HepG2 (cell line): ENCODE measurements around the gene SECTM1. TPM values are rescaled to one million over a fixed set of nuclear protein-coding genes. Genes with fewer than 3 reads are reported as not detected.

Experiments used
- ATAC-seq: fragments of 200-7000 bp; cut with Tn5 transposase; 3 replicates; pipeline ENCODE4 v1.9.1; 2020; ENCODE audit warnings: mild to moderate bottlenecking, moderate library complexity
- BruUV-seq: library from RNA; stranded (reverse); fragments of 400-500 nt; replicated peaks from 2 replicates; lab custom pipeline; 2021; lab: Mats Ljungman, UMichigan
- CTCF ChIA-PET: fragments of 300-600 bp; formaldehyde crosslinking; extraction: SDS; loops from one replicate; lab custom pipeline; 2021; ENCODE audit warnings: low total read pairs, inconsistent platforms, low intra/inter-chr PET ratio; lab: Yijun Ruan, JAX
- POLR2A ChIA-PET: fragments of 350-600 bp; sonication (Branson Sonifier 250); formaldehyde crosslinking; loops from one replicate; lab custom pipeline; 2020; ENCODE audit warnings: antibody characterized with exemption, inconsistent platforms; lab: Yijun Ruan, JAX
- DNase-seq: peaks from one replicate; pipeline ENCODE4 v3.0.0-alpha.2; 2015; ENCODE audit warnings: low spot score
- FAIRE-seq: peaks from 3 replicates; lab custom pipeline; 2011; peaks lifted over from hg19 to GRCh38; lab: Jason Lieb, UNC
- H2AFZ ChIP-seq: one replicate; pipeline ENCODE4 v1.6.1; 2011; ENCODE audit warnings: low read length, inconsistent platforms
- H3K27ac ChIP-seq: fragments of 300-600 bp; 3 replicates; pipeline ENCODE4 v1.8.0; 2011; ENCODE audit warnings: mixed run types, mild to moderate bottlenecking, mixed read lengths, low read length, inconsistent platforms; ENCODE audit not compliant: insufficient read depth; ENCODE audit errors: extremely low read length
- H3K27me3 ChIP-seq, 2 experiments: fragments of 200-600 bp in 1 of 2; 2 replicates in 1 of 2; 3 replicates in 1 of 2; pipeline versions ENCODE4 v1.6.0 to v1.8.0; 2011; ENCODE audit warnings: low read length in 2 of 2, mild to moderate bottlenecking in 2 of 2, moderate library complexity in 2 of 2, inconsistent platforms in 1 of 2; ENCODE audit not compliant: insufficient read depth in 2 of 2, control insufficient read depth in 1 of 2
- H3K36me3 ChIP-seq, 2 experiments: fragments of 200-600 bp in 1 of 2; replicated peaks in 1 of 2; 2 replicates in 1 of 2; 3 replicates in 1 of 2; pipeline versions ENCODE4 v1.5.1 to v1.8.0; 2011; ENCODE audit warnings: low read length in 2 of 2, inconsistent platforms in 1 of 2; ENCODE audit not compliant: insufficient read depth in 2 of 2, control insufficient read depth in 1 of 2
- H3K4me1 ChIP-seq: 2 replicates; pipeline ENCODE4 v1.5.1; 2012; ENCODE audit warnings: low read length, inconsistent platforms; ENCODE audit not compliant: insufficient read depth
- H3K4me2 ChIP-seq: 2 replicates; pipeline ENCODE4 v1.6.0; 2011; ENCODE audit warnings: low read depth, low read length, inconsistent platforms
- H3K4me3 ChIP-seq, 3 experiments: fragments of 200-600 bp in 1 of 3; sonication (generic), shearing (Covaris generic) in 1 of 3; replicated peaks in 1 of 3; 2 replicates each; pipeline ENCODE4 v1.5.1; 2011 to 2016; ENCODE audit warnings: low read length in 3 of 3, inconsistent platforms in 2 of 3, low read depth in 2 of 3, mild to moderate bottlenecking in 2 of 3, control low read depth in 1 of 3, mixed read lengths in 1 of 3; ENCODE audit not compliant: insufficient read depth in 1 of 3
- H3K79me2 ChIP-seq: one replicate; pipeline ENCODE4 v1.6.1; 2011; ENCODE audit warnings: low read length, inconsistent platforms; ENCODE audit not compliant: insufficient read depth
- H3K9ac ChIP-seq: 2 replicates; pipeline ENCODE4 v1.6.0; 2011; ENCODE audit warnings: mild to moderate bottlenecking, low read depth, low read length, inconsistent platforms; ENCODE audit not compliant: insufficient read depth
- H3K9me3 ChIP-seq: 2 replicates; pipeline ENCODE4 v1.5.1; 2012; ENCODE audit warnings: mild to moderate bottlenecking, low read length
- H4K20me1 ChIP-seq: 2 replicates; pipeline ENCODE4 v1.6.0; 2011; ENCODE audit warnings: inconsistent platforms, mild to moderate bottlenecking, low read length, moderate library complexity; ENCODE audit not compliant: insufficient read depth
- ATF7 ChIP-seq, 2 experiments: fragments of 450-650 bp in 1 of 2; sonication (generic) in 1 of 2; formaldehyde crosslinking in 1 of 2; IDR thresholded peaks; 2 replicates each; pipeline versions ENCODE4 v1.4.0 to v1.6.1; 2016 to 2020; ENCODE audit warnings: antibody characterized with exemption in 1 of 2, mild to moderate bottlenecking in 1 of 2, missing genetic modification reagents in 1 of 2
- CBFB ChIP-seq: sonication (generic); formaldehyde crosslinking; IDR thresholded peaks from 2 replicates; pipeline ENCODE4 v1.4.0; 2020; ENCODE audit warnings: missing genetic modification reagents
- ETV5 ChIP-seq: IDR thresholded peaks from 2 replicates; pipeline ENCODE4 v1.6.1; 2018; ENCODE audit warnings: missing biosample characterization, missing genetic modification reagents, inconsistent platforms, borderline replicate concordance
- GATA4 ChIP-seq: sonication (generic); IDR thresholded peaks from 2 replicates; pipeline ENCODE4 v1.6.1; 2016; ENCODE audit warnings: antibody characterized with exemption, low read depth, borderline replicate concordance
- GPN1 ChIP-seq: sonication (generic); formaldehyde crosslinking; IDR thresholded peaks from 2 replicates; pipeline ENCODE4 v1.5.1; 2020; ENCODE audit warnings: missing genetic modification reagents, borderline replicate concordance
- PHF20 ChIP-seq: sonication (generic); formaldehyde crosslinking; IDR thresholded peaks from 2 replicates; pipeline ENCODE4 v1.5.0; 2020; ENCODE audit warnings: mild to moderate bottlenecking, missing genetic modification reagents
- SRY ChIP-seq: sonication (generic); formaldehyde crosslinking; IDR thresholded peaks from 2 replicates; pipeline ENCODE4 v1.8.0; 2022; ENCODE audit warnings: mild to moderate bottlenecking, missing genetic modification reagents
- ZFAT ChIP-seq: sonication (generic); formaldehyde crosslinking; conservative IDR thresholded peaks from 2 replicates; pipeline ENCODE4 v1.8.1; 2023; ENCODE audit warnings: missing genetic modification reagents, inconsistent platforms
- ZMAT3 ChIP-seq: sonication (generic); formaldehyde crosslinking; conservative IDR thresholded peaks from 2 replicates; pipeline ENCODE4 v1.7.0; 2021; ENCODE audit warnings: missing genetic modification reagents
- ZNF180 ChIP-seq: sonication (generic); formaldehyde crosslinking; IDR thresholded peaks from 2 replicates; pipeline ENCODE4 v1.4.0; 2020; ENCODE audit warnings: low read depth, missing genetic modification reagents, borderline replicate concordance
- ZNF547 ChIP-seq: sonication (generic); formaldehyde crosslinking; IDR thresholded peaks from 2 replicates; pipeline ENCODE4 v1.5.1; 2020; ENCODE audit warnings: mild to moderate bottlenecking, missing genetic modification reagents
- ZNF746 ChIP-seq: sonication (generic); formaldehyde crosslinking; IDR thresholded peaks from 2 replicates; pipeline ENCODE4 v1.8.0; 2022; ENCODE audit warnings: mild to moderate bottlenecking, missing genetic modification reagents
- WGBS: methylation state at CpG from one replicate; pipeline ENCODE4 v1.1.6; 2017; ENCODE audit warnings: low lambda C conversion rate; 5-methylcytosine and 5-hydroxymethylcytosine counted together
- in situ Hi-C: cut with HindIII; loops from 2 replicates; pipeline ENCODE4 v1.10.0; 2017; ENCODE audit warnings: low pct_unique_long_range_greater_than_20kb; ENCODE audit not compliant: extremely low pct_ligation_motif_present
- intact Hi-C: fragments of 100-400 bp; cut with micrococcal nuclease; formaldehyde crosslinking; loops from one replicate; pipeline ENCODE4 v1.10.0; 2022; ENCODE audit not compliant: unreplicated experiment
- polyA plus RNA-seq, 8 experiments: library from polyadenylated mRNA; depleted of rRNA in 3 of 8; stranded (reverse) in 7 of 8; unstranded in 1 of 8; fragments of >200 nt; fragmentation: Illumina TruSeq in 4 of 8; extraction: Trizol in 4 of 8; gene quantifications; 2 replicates each; pipeline versions ENCODE4 v1.2.1 to v1.2.3, GENCODE V29; 2011 to 2016; ENCODE audit warnings: low read depth in 4 of 8, missing spikeins in 1 of 8, mixed read lengths in 1 of 8; ENCODE audit not compliant: insufficient read depth in 1 of 8
- total RNA-seq, 5 experiments: library from RNA; depleted of rRNA; stranded (reverse); fragments of >200 nt; fragmentation: Illumina TruSeq; extraction: Trizol; gene quantifications; 2 replicates each; pipeline ENCODE4 v1.2.3, GENCODE V29; 2016; ENCODE audit warnings: low read depth in 1 of 5
- TF ChIP-seq, protein P1 (sequence below): sonication (generic); formaldehyde crosslinking; IDR thresholded peaks from 2 replicates; pipeline ENCODE4 v1.4.0; 2020; ENCODE audit warnings: mild to moderate bottlenecking, missing genetic modification reagents, borderline replicate concordance
- TF ChIP-seq, protein P2 (sequence below): sonication (generic); formaldehyde crosslinking; IDR thresholded peaks from 2 replicates; pipeline ENCODE4 v1.8.0; 2022; ENCODE audit warnings: missing genetic modification reagents, mild to moderate bottlenecking, moderate library complexity, borderline replicate concordance
- TF ChIP-seq, protein P3 (sequence below): sonication (generic); formaldehyde crosslinking; IDR thresholded peaks from 2 replicates; pipeline ENCODE4 v1.8.1; 2023; ENCODE audit warnings: mild to moderate bottlenecking, missing genetic modification reagents

SECTM1 gene
- total and polyA plus RNA-seq, 2 of the 13 experiments (the other 11 are each of a cell fraction or from before 2014, with no cell fraction given): 3.5 to 5.3 TPM

DNA sequence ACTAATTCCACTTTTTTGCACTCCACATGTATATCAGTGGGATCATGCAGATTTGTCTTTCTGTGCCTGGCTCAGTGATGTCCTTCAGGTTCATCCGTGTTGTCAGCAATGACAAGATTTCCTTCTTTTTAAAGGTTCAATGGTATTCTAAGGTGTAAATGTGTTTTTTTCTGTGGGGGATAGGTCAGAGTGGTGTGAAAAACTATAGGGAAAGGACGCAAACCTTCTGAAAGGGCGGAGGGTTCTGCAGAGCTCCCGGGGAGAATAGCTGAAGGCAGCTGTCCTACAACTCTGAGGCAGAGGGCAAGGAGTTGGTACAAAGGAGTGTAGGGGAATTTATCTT is 38.1 kb downstream of the SECTM1 start:
- intact Hi-C loops: loop anchor here (5.0 kb wide), 1 partner anchor 38 kb away; no protein-coding TSS in a partner anchor
- TF ChIP-seq, protein P1, sequence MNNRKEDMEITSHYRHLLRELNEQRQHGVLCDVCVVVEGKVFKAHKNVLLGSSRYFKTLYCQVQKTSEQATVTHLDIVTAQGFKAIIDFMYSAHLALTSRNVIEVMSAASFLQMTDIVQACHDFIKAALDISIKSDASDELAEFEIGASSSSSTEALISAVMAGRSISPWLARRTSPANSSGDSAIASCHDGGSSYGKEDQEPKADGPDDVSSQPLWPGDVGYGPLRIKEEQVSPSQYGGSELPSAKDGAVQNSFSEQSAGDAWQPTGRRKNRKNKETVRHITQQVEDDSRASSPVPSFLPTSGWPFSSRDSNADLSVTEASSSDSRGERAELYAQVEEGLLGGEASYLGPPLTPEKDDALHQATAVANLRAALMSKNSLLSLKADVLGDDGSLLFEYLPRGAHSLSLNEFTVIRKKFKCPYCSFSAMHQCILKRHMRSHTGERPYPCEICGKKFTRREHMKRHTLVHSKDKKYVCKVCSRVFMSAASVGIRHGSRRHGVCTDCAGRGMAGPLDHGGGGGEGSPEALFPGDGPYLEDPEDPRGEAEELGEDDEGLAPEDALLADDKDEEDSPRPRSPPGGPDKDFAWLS (CRISPR knock-in tag): 0 out of 2 replicates have a peak, but pooled peaks have one; percentile 19
- no peak for TF ChIP-seq ZNF746 (CRISPR knock-in tag)
- TF ChIP-seq ZNF547 (CRISPR knock-in tag): no peak
- 0 out of 2 replicates have a peak, but pooled peaks have one; percentile 35 for TF ChIP-seq SRY (CRISPR knock-in tag)
- TF ChIP-seq, protein P2, sequence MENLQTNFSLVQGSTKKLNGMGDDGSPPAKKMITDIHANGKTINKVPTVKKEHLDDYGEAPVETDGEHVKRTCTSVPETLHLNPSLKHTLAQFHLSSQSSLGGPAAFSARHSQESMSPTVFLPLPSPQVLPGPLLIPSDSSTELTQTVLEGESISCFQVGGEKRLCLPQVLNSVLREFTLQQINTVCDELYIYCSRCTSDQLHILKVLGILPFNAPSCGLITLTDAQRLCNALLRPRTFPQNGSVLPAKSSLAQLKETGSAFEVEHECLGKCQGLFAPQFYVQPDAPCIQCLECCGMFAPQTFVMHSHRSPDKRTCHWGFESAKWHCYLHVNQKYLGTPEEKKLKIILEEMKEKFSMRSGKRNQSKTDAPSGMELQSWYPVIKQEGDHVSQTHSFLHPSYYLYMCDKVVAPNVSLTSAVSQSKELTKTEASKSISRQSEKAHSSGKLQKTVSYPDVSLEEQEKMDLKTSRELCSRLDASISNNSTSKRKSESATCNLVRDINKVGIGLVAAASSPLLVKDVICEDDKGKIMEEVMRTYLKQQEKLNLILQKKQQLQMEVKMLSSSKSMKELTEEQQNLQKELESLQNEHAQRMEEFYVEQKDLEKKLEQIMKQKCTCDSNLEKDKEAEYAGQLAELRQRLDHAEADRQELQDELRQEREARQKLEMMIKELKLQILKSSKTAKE: 0 out of 2 replicates have a peak, but pooled peaks have one; percentile 21
- TF ChIP-seq ATF7 (IDR thresholded peaks at IDR 0.05): no peak
- 0 out of 2 replicates have a peak, but pooled peaks have one; percentile 19 for TF ChIP-seq ATF7 (CRISPR knock-in tag; IDR thresholded peaks at IDR 0.05)
- no peak for TF ChIP-seq ZNF180 (CRISPR knock-in tag)
- TF ChIP-seq GATA4: 0 out of 2 replicates have a peak, but pooled peaks have one; percentile 14
- TF ChIP-seq ZMAT3 (CRISPR knock-in tag): no peak
- TF ChIP-seq ZFAT (CRISPR knock-in tag): no peak
- TF ChIP-seq, protein P3, sequence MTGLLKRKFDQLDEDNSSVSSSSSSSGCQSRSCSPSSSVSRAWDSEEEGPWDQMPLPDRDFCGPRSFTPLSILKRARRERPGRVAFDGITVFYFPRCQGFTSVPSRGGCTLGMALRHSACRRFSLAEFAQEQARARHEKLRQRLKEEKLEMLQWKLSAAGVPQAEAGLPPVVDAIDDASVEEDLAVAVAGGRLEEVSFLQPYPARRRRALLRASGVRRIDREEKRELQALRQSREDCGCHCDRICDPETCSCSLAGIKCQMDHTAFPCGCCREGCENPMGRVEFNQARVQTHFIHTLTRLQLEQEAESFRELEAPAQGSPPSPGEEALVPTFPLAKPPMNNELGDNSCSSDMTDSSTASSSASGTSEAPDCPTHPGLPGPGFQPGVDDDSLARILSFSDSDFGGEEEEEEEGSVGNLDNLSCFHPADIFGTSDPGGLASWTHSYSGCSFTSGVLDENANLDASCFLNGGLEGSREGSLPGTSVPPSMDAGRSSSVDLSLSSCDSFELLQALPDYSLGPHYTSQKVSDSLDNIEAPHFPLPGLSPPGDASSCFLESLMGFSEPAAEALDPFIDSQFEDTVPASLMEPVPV (CRISPR knock-in tag): peak; percentile 70; the same call in 1 of the 2 replicates
- TF ChIP-seq ETV5 (CRISPR knock-in tag): no peak
- TF ChIP-seq CBFB (CRISPR knock-in tag): no peak
- no peak for TF ChIP-seq PHF20
- no peak for TF ChIP-seq GPN1

More for the DNA sequence above, 38.1 kb downstream of the SECTM1 start:
- Histone ChIP-seq H3K4me3 (peak overlapping the region in 1 of 3 experiments; percentile 26; a peak in 1 of 6 replicates), H3K9me3 (no peaks in the 10 kb centered on the region), H3K36me3 (no peaks in the 10 kb centered on the region), H3K9ac (peak overlapping the region; percentile 46; the same call in 1 of the 2 replicates), H3K4me1 (peaks cover 88% of the 10 kb centered on the region), H3K79me2 (peaks cover 5% of the 10 kb centered on the region), H3K27ac (peak overlapping the region; percentile 79), H3K27me3 (no peaks in the 10 kb centered on the region), H4K20me1 (no peaks in the 10 kb centered on the region), H2AFZ (no peak overlapping the region), H3K4me2 (peak overlapping the region; percentile 99)
- ChIA-PET POLR2A (interaction anchor here (0.7 to 12.8 kb wide), 11 partner anchors 9 to 67 kb away, joined by 3 to 270 read pairs (median 42); partner anchors contain the start of genes CD7, CSNK1D, SECTM1 and SLC16A3), CTCF (no interaction called here)
- FAIRE-seq (peak; percentile 42), ATAC-seq (no peak), DNase-seq (no peak)
- WGBS: 10% methylated on average over 4 of the region's 4 CpGs
- in situ Hi-C loops: no loop called here
- BruUV-seq: no TSS peak
